GM23248 (cell line): ENCODE measurements around the gene NUP210. TPM values are rescaled to one million over a fixed set of nuclear protein-coding genes. Genes with fewer than 3 reads are reported as not detected.

Experiments used
- DNase-seq: peaks from one replicate; pipeline ENCODE4 v3.0.0-alpha.2; 2015
- H2AFZ ChIP-seq: fragments of 200-600 bp; sonication (generic); 2 replicates; pipeline ENCODE4 v1.6.1; 2016; ENCODE audit warnings: antibody characterized with exemption
- H3F3A ChIP-seq: fragments of 200-600 bp; sonication (generic); 2 replicates; pipeline ENCODE4 v1.6.1; 2016; ENCODE audit warnings: mild to moderate bottlenecking, antibody characterized with exemption, mixed run types; ENCODE audit not compliant: insufficient read depth
- H3K27ac ChIP-seq: fragments of 200-600 bp; sonication (generic); 2 replicates; pipeline ENCODE4 v1.5.1; 2016; ENCODE audit warnings: mild to moderate bottlenecking
- H3K27me3 ChIP-seq: fragments of 200-600 bp; sonication (generic); replicated peaks from 2 replicates; pipeline ENCODE4 v1.6.1; 2016; ENCODE audit warnings: mild to moderate bottlenecking; ENCODE audit not compliant: insufficient read depth
- H3K36me3 ChIP-seq: fragments of 200-600 bp; sonication (generic); 2 replicates; pipeline ENCODE4 v1.6.1; 2016; ENCODE audit warnings: low read depth, mild to moderate bottlenecking
- H3K4me1 ChIP-seq: fragments of 200-600 bp; sonication (generic); 2 replicates; pipeline ENCODE4 v1.6.1; 2016; ENCODE audit warnings: mild to moderate bottlenecking; ENCODE audit not compliant: insufficient read depth
- H3K4me2 ChIP-seq: fragments of 200-600 bp; sonication (generic); one replicate; pipeline ENCODE4 v1.6.1; 2016; ENCODE audit warnings: mild to moderate bottlenecking; ENCODE audit not compliant: unreplicated experiment
- H3K4me3 ChIP-seq: fragments of 200-600 bp; sonication (generic); 2 replicates; pipeline ENCODE4 v1.5.1; 2016; ENCODE audit warnings: mild to moderate bottlenecking
- H3K79me2 ChIP-seq: fragments of 200-600 bp; sonication (generic); 2 replicates; pipeline ENCODE4 v1.6.1; 2016; ENCODE audit warnings: mild to moderate bottlenecking; ENCODE audit not compliant: insufficient read depth
- H3K9ac ChIP-seq: fragments of 200-600 bp; sonication (generic); 2 replicates; pipeline ENCODE4 v1.6.1; 2016; ENCODE audit warnings: mild to moderate bottlenecking
- H3K9me2 ChIP-seq: fragments of 200-600 bp; sonication (generic); 2 replicates; pipeline ENCODE4 v1.6.1; 2016; ENCODE audit warnings: mixed run types, mild to moderate bottlenecking, moderate library complexity; ENCODE audit not compliant: insufficient read depth
- H3K9me3 ChIP-seq: fragments of 200-600 bp; sonication (generic); one replicate; pipeline ENCODE4 v1.6.1; 2017; ENCODE audit warnings: low read depth
- H4K20me1 ChIP-seq: fragments of 200-600 bp; sonication (generic); 2 replicates; pipeline ENCODE4 v1.6.0; 2016; ENCODE audit not compliant: insufficient read depth
- EZH2 ChIP-seq: fragments of 200-600 bp; sonication (generic); IDR thresholded peaks from 2 replicates; pipeline ENCODE4 v1.6.1; 2018; ENCODE audit warnings: antibody characterized with exemption, mild to moderate bottlenecking; ENCODE audit not compliant: insufficient read depth, poor library complexity, severe bottlenecking
- EZH2phosphoT487 ChIP-seq: fragments of 200-600 bp; sonication (generic); IDR thresholded peaks from 2 replicates; pipeline ENCODE4 v1.6.1; 2018; ENCODE audit warnings: antibody characterized with exemption, moderate library complexity, mild to moderate bottlenecking, low read depth; ENCODE audit not compliant: insufficient read depth
- WGBS, 2 experiments: methylation state at CpG; one replicate each; pipeline ENCODE4 v1.1.6; 2015 to 2017; ENCODE audit warnings: low lambda C conversion rate in 2 of 2, low coverage in 1 of 2; ENCODE audit errors: missing lambda C conversion rate in 2 of 2; 5-methylcytosine and 5-hydroxymethylcytosine counted together
- in situ Hi-C: fragments of 300-500 bp; cut with MboI; formaldehyde crosslinking; loops from 2 replicates; pipeline ENCODE4 v1.15.0; 2020
- polyA plus RNA-seq: library from polyadenylated mRNA; unstranded; fragments of >200 nt; fragmentation: Nextera tagmentation; extraction: Ambion mirVana; gene quantifications from 2 replicates; pipeline ENCODE4 v1.2.1, GENCODE V29; 2016
- total RNA-seq: library from RNA; depleted of rRNA; stranded (reverse); fragments of >200 nt; shearing (Covaris generic); gene quantifications from 2 replicates; pipeline ENCODE4 v1.2.3, GENCODE V29; 2014

Gene NUP210
- total and polyA plus RNA-seq, 2 experiments from 2014 or later, result 0.04 TPM; not detected in 1

- H3K36me3 ChIP-seq, result no peaks in the 10 kb centered on the region
- no peak for DNase-seq
- no peaks in the 10 kb centered on the region for H3F3A ChIP-seq
- in situ Hi-C loops, result no loop called here
- WGBS, 2 experiments, result 48 to 51% methylated on average over 13 to 14 of the region's 14 CpGs
- H3K9me2 ChIP-seq, result no peaks in the 10 kb centered on the region
- no peak overlapping the region for H3K4me3 ChIP-seq
- no peaks in the 10 kb centered on the region for H3K79me2 ChIP-seq
- H3K27me3 ChIP-seq, result peaks cover 30% of the 10 kb centered on the region
- H2AFZ ChIP-seq, result no peak overlapping the region
- H3K9me3 ChIP-seq, result no peaks in the 10 kb centered on the region
- H3K4me2 ChIP-seq, result no peak overlapping the region
- no peak overlapping the region for H3K27ac ChIP-seq
- H3K4me1 ChIP-seq, result no peaks in the 10 kb centered on the region
- H4K20me1 ChIP-seq, result no peaks in the 10 kb centered on the region
- no peak for TF ChIP-seq EZH2phosphoT487
- no peak for TF ChIP-seq EZH2
- no peak overlapping the region for H3K9ac ChIP-seq
Observed at GRCh38 chr3:13274551-13275332, 145.4 kb downstream of the NUP210 start.

GRCh38 chr3:13274125-13274524 is 146.0 kb downstream of the NUP210 start:
- DNase-seq, result no peak
- H3K9me3 ChIP-seq, result no peaks in the 10 kb centered on the region
- H3F3A ChIP-seq, result no peaks in the 10 kb centered on the region
- H3K27me3 ChIP-seq, result peaks cover 30% of the 10 kb centered on the region
- H3K9ac ChIP-seq, result no peak overlapping the region
- WGBS, 2 experiments, result 42 to 48% methylated on average over 13 of the region's 13 CpGs
- H3K36me3 ChIP-seq, result no peaks in the 10 kb centered on the region
- no peaks in the 10 kb centered on the region for H3K79me2 ChIP-seq
- H3K4me1 ChIP-seq, result no peaks in the 10 kb centered on the region
- no peaks in the 10 kb centered on the region for H4K20me1 ChIP-seq
- H2AFZ ChIP-seq, result no peak overlapping the region
- H3K27ac ChIP-seq, result no peak overlapping the region
- H3K9me2 ChIP-seq, result no peaks in the 10 kb centered on the region
- TF ChIP-seq EZH2 (no peak), EZH2phosphoT487 (no peak)
- no peak overlapping the region for H3K4me3 ChIP-seq
- no peak overlapping the region for H3K4me2 ChIP-seq
- in situ Hi-C loops, result no loop called here

GRCh38 chr3:13273604-13274105 is 146.5 kb downstream of the NUP210 start:
- no peak overlapping the region for H3K27ac ChIP-seq
- H3K79me2 ChIP-seq, result no peaks in the 10 kb centered on the region
- no peak overlapping the region for H3K4me2 ChIP-seq
- H3K9ac ChIP-seq, result no peak overlapping the region
- H3K4me1 ChIP-seq, result no peaks in the 10 kb centered on the region
- in situ Hi-C loops, result no loop called here
- H3F3A ChIP-seq, result no peaks in the 10 kb centered on the region
- WGBS, 2 experiments, result 55 to 60% methylated on average over 6 of the region's 6 CpGs
- no peaks in the 10 kb centered on the region for H3K9me2 ChIP-seq
- no peak overlapping the region for H2AFZ ChIP-seq
- peaks cover 30% of the 10 kb centered on the region for H3K27me3 ChIP-seq
- H3K9me3 ChIP-seq, result no peaks in the 10 kb centered on the region
- no peaks in the 10 kb centered on the region for H3K36me3 ChIP-seq
- DNase-seq, result no peak
- H4K20me1 ChIP-seq, result no peaks in the 10 kb centered on the region
- H3K4me3 ChIP-seq, result no peak overlapping the region
- TF ChIP-seq EZH2 (no peak), EZH2phosphoT487 (no peak)

GRCh38 chr3:13272831-13273603 is 147.1 kb downstream of the NUP210 start:
- Histone ChIP-seq H3K4me1 (no peaks in the 10 kb centered on the region), H2AFZ (no peak overlapping the region), H3K79me2 (no peaks in the 10 kb centered on the region), H3K4me3 (no peak overlapping the region), H3K9me2 (no peaks in the 10 kb centered on the region), H3K9ac (no peak overlapping the region), H4K20me1 (no peaks in the 10 kb centered on the region), H3K9me3 (no peaks in the 10 kb centered on the region), H3F3A (no peaks in the 10 kb centered on the region), H3K36me3 (no peaks in the 10 kb centered on the region), H3K4me2 (no peak overlapping the region), H3K27ac (no peak overlapping the region), H3K27me3 (peaks cover 30% of the 10 kb centered on the region)
- WGBS, 2 experiments, result 19 to 20% methylated on average over 10 of the region's 10 CpGs
- DNase-seq, result no peak
- TF ChIP-seq EZH2 (no peak), EZH2phosphoT487 (no peak)
- in situ Hi-C loops, result no loop called here
